Measurements from ENCODE around the gene AKAP8L.

GRCh38 chr19:15404780-15405211, 14.0 kb downstream of the AKAP8L start:
- TF ChIP-seq POLR2A (IDR thresholded peaks at IDR 0.05) (no peak), CTCF (IDR thresholded peaks at IDR 0.05) (no peak)
